GM18951 (cell line): Measurements from ENCODE around the gene DDX42.
A peak's percentile ranks its signal among the peaks of the same experiment; 100 is the strongest.
"Not testable (repeated sequence)": the region's sequence is repeated elsewhere in the genome, so short reads cannot be mapped to it uniquely, and the experiment has no call there.

ENCODE experiments used
- POLR2A ChIP-seq: IDR thresholded peaks from 4 replicates; pipeline ENCODE4 v1.6.1; 2011; ENCODE audit warnings: mild to moderate bottlenecking; ENCODE audit not compliant: insufficient read length, insufficient read depth; ENCODE audit errors: extremely low read depth
- in situ Hi-C: fragments of 300-500 bp; cut with MboI; formaldehyde crosslinking; loops from one replicate; pipeline ENCODE4 v1.12.0; 2022; ENCODE audit warnings: low sequenced_read_pairs, mixed read lengths, inconsistent platforms; ENCODE audit not compliant: unreplicated experiment

The DDX42 gene

GRCh38 chr17:63842540-63843386 lies 68.8 kb downstream of the DDX42 start, which contains the start of gene SMARCD2:
Gene SMARCD2, minus strand, starts transcription at chr17:63842685. Its CDS starts 11 bp downstream, at chr17:63842674.
- peak; percentile 86 for TF ChIP-seq POLR2A
- in situ Hi-C loops = no loop called here

GRCh38 chr17:63843387-63843888 lies 69.5 kb downstream of the DDX42 start:
- TF ChIP-seq POLR2A = peak; percentile 27
- in situ Hi-C loops = not testable (repeated sequence)

GRCh38 chr17:63843910-63844677 lies 70.1 kb downstream of the DDX42 start:
- in situ Hi-C loops = no loop called here

GRCh38 chr17:63845509-63845908 lies 71.5 kb downstream of the DDX42 start:
- in situ Hi-C loops = no loop called here
- no peak for TF ChIP-seq POLR2A

More at GRCh38 chr17:63843910-63844677, 70.1 kb downstream of the DDX42 start:
- no peak for TF ChIP-seq POLR2A

GRCh38 chr17:63847525-63848249 lies 73.7 kb downstream of the DDX42 start:
- TF ChIP-seq POLR2A = no peak
- in situ Hi-C loops = no loop called here

- peak; percentile 34 for TF ChIP-seq POLR2A
These were observed 75.1 kb downstream of the DDX42 start for GRCh38 chr17:63848834-63849689.

GRCh38 chr17:63850401-63850800 lies 76.4 kb downstream of the DDX42 start:
- no peak for TF ChIP-seq POLR2A
- in situ Hi-C loops = no loop called here

More at GRCh38 chr17:63848834-63849689, 75.1 kb downstream of the DDX42 start:
- in situ Hi-C loops = no loop called here

GRCh38 chr17:63853260-63853659 lies 79.3 kb downstream of the DDX42 start:
- no peak for TF ChIP-seq POLR2A
- in situ Hi-C loops = no loop called here

- no peak for TF ChIP-seq POLR2A
- in situ Hi-C loops = no loop called here
These were observed 80.7 kb downstream of the DDX42 start for GRCh38 chr17:63854709-63855108.

GRCh38 chr17:63855185-63855584 lies 81.2 kb downstream of the DDX42 start:
- in situ Hi-C loops = no loop called here
- TF ChIP-seq POLR2A = no peak

GRCh38 chr17:63856425-63856824 lies 82.5 kb downstream of the DDX42 start:
- in situ Hi-C loops = not testable (repeated sequence)

GRCh38 chr17:63859257-63859656 lies 85.3 kb downstream of the DDX42 start:
- no peak for TF ChIP-seq POLR2A
- in situ Hi-C loops = no loop called here

GRCh38 chr17:63866625-63867024 lies 92.7 kb downstream of the DDX42 start:
- in situ Hi-C loops = not testable (repeated sequence)
